ENCODE measurements around the gene ZNF530.
A peak's percentile ranks its signal among the peaks of the same experiment; 100 is the strongest.

The ZNF530 gene

DNA sequence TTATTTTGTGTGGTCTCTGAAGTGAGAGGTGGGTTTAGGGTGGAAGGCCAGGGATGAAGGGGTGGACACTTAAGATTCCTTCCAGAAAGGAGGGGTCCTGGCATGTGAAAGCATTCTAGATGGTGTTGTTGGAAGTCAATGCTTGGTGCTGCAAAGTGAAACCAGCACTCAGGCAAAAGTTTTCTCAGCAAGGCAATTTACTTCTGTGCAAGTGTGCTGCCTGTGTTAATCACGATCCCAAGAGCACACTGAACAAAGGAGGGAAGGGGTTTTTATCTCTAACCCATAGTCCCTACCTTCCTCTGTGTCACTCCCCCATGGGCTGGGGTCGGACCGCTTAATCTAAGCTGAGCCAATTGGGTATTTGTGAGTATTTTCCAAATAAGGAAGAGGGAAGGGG, 15.7 kb downstream of the ZNF530 start:
- no peak for DNase-seq

DNA sequence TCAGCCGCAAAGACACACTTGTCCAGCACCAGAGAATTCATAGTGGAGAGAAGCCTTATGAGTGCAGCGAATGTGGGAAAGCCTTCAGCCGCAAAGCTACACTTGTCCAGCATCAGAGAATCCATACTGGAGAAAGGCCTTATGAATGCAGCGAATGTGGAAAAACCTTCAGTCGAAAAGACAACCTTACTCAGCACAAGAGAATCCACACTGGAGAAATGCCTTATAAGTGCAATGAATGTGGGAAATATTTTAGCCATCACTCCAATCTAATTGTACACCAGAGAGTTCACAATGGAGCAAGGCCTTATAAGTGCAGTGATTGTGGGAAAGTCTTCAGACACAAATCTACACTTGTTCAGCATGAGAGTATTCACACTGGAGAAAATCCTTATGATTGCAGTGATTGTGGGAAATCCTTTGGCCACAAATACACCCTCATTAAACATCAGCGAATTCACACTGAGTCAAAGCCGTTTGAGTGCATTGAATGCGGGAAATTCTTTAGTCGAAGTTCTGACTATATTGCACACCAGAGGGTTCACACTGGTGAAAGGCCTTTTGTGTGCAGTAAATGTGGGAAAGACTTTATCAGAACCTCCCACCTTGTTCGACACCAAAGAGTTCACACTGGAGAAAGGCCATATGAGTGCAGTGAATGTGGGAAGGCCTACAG, 21.1 kb downstream of the ZNF530 start:
- DNase-seq, result no peak

DNA sequence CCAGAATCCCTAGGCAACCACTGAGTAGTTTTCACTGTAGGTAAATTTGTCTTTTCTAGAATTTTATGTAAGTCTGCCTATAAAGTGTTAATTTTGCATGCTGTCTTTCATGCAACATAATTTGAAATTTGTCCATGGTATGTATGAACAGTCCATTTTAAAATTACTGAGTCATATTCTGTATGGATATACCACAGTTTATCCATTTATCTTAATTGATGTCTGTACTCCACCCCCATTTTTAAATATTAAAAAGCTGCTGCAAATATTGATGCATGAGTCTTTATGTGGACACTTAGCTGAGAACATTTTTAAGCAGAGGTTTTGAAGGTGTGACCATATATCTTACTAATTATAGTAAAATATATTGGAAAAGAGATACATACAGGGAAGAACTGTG, 23.4 kb downstream of the ZNF530 start:
- DNase-seq, result no peak

- DNase-seq, result peak; percentile 91
Observed at GRCh38 chr19:57632987-57633831, 33.5 kb downstream of the ZNF530 start, which contains the start of gene ZNF211. Gene ZNF211 (plus strand): TSS chr19:57633168. CDS start chr19:57633347, 179 bp downstream.

GRCh38 chr19:57633832-57634131, 34.1 kb downstream of the ZNF530 start:
- DNase-seq, result no peak

- DNase-seq, result no peak
Observed at GRCh38 chr19:57637379-57637778, 37.7 kb downstream of the ZNF530 start.

DNA sequence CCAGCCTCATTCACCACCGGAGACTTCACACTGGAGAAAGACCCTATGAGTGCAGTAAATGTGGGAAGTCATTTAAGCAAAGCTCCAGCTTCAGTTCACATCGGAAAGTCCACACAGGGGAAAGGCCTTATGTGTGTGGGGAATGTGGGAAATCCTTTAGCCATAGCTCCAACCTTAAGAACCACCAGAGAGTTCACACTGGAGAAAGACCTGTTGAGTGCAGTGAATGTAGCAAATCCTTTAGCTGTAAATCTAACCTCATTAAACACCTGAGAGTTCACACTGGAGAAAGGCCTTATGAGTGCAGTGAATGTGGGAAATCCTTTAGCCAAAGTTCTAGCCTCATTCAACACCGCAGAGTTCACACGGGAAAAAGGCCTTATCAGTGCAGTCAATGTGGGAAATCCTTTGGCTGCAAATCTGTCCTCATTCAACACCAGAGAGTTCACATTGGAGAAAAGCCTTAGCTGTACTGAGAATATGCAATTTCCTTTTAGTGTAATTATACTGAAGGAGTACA, 42.1 kb downstream of the ZNF530 start:
- no peak for DNase-seq

- DNase-seq, result no peak
Observed at GRCh38 chr19:57642396-57643046, 42.8 kb downstream of the ZNF530 start.

GRCh38 chr19:57643734-57644133, 44.0 kb downstream of the ZNF530 start:
- no peak for DNase-seq

DNA sequence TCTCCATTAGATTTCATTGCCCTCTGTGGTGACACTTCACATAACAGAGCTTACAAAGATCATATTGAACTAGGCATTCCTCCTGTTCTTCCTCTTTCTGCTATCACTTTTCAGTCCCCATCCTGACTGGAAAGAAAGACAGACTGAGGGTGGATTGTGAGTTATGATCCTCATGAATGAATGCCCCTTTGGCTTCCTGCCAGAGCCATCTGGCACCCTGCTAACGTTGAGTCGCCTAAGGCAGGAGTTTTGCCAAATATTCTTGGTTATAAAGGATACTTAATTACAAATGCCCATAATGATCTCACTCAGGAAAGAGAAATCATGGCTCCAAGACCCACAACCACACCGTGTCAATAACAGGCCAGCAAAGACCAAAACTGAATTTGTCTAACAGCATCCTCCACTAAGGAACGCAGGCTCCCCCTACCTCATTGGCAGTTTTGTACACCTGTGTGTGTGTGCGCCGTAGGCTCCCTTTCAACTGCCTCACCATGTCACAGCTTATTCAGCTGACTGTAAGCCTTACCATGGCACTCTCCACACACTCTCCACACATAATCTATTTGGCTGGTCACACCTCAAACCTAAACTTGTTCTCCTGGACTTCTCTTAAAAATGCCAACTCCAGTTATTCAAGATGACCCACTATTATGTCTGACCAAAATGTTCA, 48.8 kb downstream of the ZNF530 start:
- no peak for DNase-seq

- no peak for DNase-seq
Observed at GRCh38 chr19:57651654-57651996, 51.9 kb downstream of the ZNF530 start.

DNA sequence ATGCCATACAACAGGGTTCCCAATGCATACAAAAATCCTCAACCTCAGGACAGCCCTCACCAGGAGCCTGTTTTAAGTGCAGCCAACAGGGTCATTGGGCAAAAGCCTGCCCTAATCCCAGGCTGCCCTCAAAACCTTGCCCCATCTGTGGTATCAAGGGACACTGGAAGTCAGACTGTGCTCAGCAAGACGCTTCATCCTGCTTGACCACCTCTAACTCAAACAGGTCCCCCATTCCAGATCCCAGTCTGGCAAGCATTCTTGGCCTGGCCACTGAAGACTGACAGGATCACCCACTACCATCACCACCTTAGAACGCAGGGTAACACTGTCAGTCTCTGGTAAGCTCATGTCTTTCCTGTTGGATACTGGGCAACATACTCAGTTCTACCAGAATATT, 54.0 kb downstream of the ZNF530 start:
- no peak for DNase-seq

- DNase-seq, result no peak
Observed at GRCh38 chr19:57655443-57655842, 55.8 kb downstream of the ZNF530 start.

DNA sequence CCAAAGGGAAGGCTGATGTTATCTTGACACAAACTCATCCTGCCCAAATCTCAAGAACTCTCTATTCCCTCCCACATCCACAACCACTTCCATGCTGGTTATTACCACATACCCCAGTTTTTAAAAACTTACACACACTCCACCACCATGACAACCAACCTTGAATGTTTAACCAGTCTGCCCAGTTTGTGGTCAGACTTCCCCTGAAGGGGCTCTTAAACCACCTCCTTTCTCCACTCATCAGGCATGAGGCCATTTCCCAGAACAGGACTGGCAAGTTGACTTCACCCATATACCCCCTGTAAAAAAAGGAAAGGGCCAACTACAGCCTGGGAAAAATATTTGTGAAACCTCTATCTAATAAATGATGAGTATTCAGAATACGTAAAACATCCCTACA, 56.7 kb downstream of the ZNF530 start:
- no peak for DNase-seq

Measured in activated CD4-positive, alpha-beta T cell treated with anti-CD3 and anti-CD28 coated beads, Interleukin-2, amount 50 U/mL, for 16 hours (primary cell).